Neural progenitor cell (in vitro differentiated cells): ENCODE data around the gene SSR3. TPM values are rescaled to one million over a fixed set of nuclear protein-coding genes. Genes with fewer than 3 reads are reported as not detected.

Experiments
- DNase-seq: peaks from one replicate; pipeline ENCODE4 v3.0.0-alpha.2; 2016; ENCODE audit warnings: low spot score
- H2AFZ ChIP-seq: fragments of 200-600 bp; sonication (generic); replicated peaks from 2 replicates; pipeline ENCODE4 v1.6.1; 2016; ENCODE audit warnings: antibody characterized with exemption
- H3F3A ChIP-seq: fragments of 200-600 bp; sonication (generic); 2 replicates; pipeline ENCODE4 v1.6.1; 2016; ENCODE audit warnings: antibody characterized with exemption, low read depth
- H3K27ac ChIP-seq: fragments of 200-600 bp; sonication (generic); 2 replicates; pipeline ENCODE4 v1.5.1; 2016; ENCODE audit warnings: mild to moderate bottlenecking
- H3K27me3 ChIP-seq: fragments of 200-600 bp; sonication (generic); 2 replicates; pipeline ENCODE4 v1.6.1; 2016; ENCODE audit warnings: mild to moderate bottlenecking, moderate library complexity
- H3K36me3 ChIP-seq: fragments of 200-600 bp; sonication (generic); 2 replicates; pipeline ENCODE4 v1.5.1; 2016
- H3K4me1 ChIP-seq: fragments of 200-600 bp; sonication (generic); 2 replicates; pipeline ENCODE4 v1.6.1; 2016; ENCODE audit warnings: mixed run types
- H3K4me2 ChIP-seq: fragments of 200-600 bp; sonication (generic); 2 replicates; pipeline ENCODE4 v1.6.1; 2016
- H3K4me3 ChIP-seq: fragments of 200-600 bp; sonication (generic); 2 replicates; pipeline ENCODE4 v1.5.1; 2016
- H3K79me2 ChIP-seq: fragments of 200-600 bp; sonication (generic); 2 replicates; pipeline ENCODE4 v1.6.1; 2016; ENCODE audit warnings: low read depth
- H3K9ac ChIP-seq: fragments of 200-600 bp; sonication (generic); 2 replicates; pipeline ENCODE4 v1.6.1; 2016
- H3K9me3 ChIP-seq: fragments of 200-600 bp; sonication (generic); 2 replicates; pipeline ENCODE4 v1.5.1; 2016; ENCODE audit warnings: low read depth
- H4K20me1 ChIP-seq: fragments of 200-600 bp; sonication (generic); 2 replicates; pipeline ENCODE4 v1.6.1; 2016; ENCODE audit warnings: low read depth
- H3K27ac Mint-ChIP-seq: 3 replicates; pipeline ENCODE4 v1.8.0; 2021; ENCODE audit warnings: mixed read lengths
- H3K27me3 Mint-ChIP-seq: 2 replicates; pipeline ENCODE4 v1.8.0; 2022; ENCODE audit warnings: low read depth, mild to moderate bottlenecking, inconsistent platforms, moderate library complexity, mixed read lengths; ENCODE audit not compliant: insufficient read depth
- H3K36me3 Mint-ChIP-seq: 3 replicates; pipeline ENCODE4 v1.8.0; 2021; ENCODE audit warnings: mixed read lengths
- H3K4me1 Mint-ChIP-seq: 3 replicates; pipeline ENCODE4 v1.8.0; 2021; ENCODE audit warnings: mixed read lengths
- H3K4me3 Mint-ChIP-seq: 3 replicates; pipeline ENCODE4 v1.8.0; 2021; ENCODE audit warnings: mild to moderate bottlenecking, moderate library complexity, mixed read lengths
- H3K9me3 Mint-ChIP-seq: 3 replicates; pipeline ENCODE4 v1.8.0; 2020; ENCODE audit warnings: mixed read lengths
- EZH2 ChIP-seq: fragments of 200-600 bp; sonication (generic); IDR thresholded peaks from 2 replicates; pipeline ENCODE4 v1.6.1; 2017; ENCODE audit warnings: antibody characterized with exemption, mild to moderate bottlenecking, moderate library complexity
- EZH2phosphoT487 ChIP-seq: fragments of 200-600 bp; sonication (generic); IDR thresholded peaks from 2 replicates; pipeline ENCODE4 v1.6.1; 2017; ENCODE audit warnings: antibody characterized with exemption
- total RNA-seq: library from RNA; depleted of rRNA; stranded (reverse); fragments of >200 nt; gene quantifications from 2 replicates; pipeline ENCODE4 v1.2.3, GENCODE V29; 2015; ENCODE audit warnings: low replicate concordance
- TF ChIP-seq, protein P1 (sequence below): fragments of 200-600 bp; sonication (generic); IDR thresholded peaks from 2 replicates; pipeline ENCODE4 v1.5.1; 2017; ENCODE audit warnings: antibody characterized with exemption, mild to moderate bottlenecking

The SSR3 gene
- total RNA-seq, 1 donor from 2014 or later, result 142 TPM

DNA sequence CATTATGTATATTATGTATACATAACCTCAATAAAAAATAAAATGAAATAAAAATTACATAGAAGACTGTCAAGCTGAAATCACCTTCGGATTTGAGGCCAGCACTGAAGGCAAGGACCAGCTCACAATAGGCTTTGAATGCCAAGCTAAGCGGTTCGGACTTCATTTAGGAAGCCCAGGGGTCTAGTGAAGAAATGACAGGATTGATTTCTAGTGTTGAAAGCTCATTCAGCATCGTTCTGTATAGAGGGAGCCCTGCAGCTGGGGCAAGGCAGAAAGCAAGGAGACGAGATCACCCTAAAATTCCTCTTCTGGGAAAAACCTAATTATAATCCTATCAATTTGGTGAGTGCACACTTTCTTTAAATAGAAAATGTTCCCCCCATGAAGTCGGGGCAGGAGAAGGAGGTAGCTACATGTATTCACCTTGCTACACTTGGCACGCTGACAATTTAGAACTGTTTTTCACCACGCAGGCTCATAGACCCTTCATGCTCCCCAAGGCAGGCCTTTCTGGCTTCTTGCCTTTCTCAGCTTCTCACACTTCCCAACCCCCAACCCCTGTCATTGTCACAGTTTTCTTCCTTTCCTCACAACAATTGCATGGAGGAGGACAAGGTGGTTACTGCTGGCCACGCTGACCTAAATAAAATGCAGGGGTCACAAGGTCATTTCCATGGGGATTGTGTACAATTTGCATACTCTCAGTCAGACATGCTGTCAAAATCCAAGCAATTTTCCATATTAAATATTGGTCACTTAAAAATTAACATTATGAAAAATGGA lies 44.4 kb upstream of the SSR3 start:
- peaks cover 10% of the 10 kb centered on the region for H3K4me1 ChIP-seq
- peak; percentile 9 for DNase-seq
- no peak overlapping the region for H3K27ac ChIP-seq
- H3K27me3 Mint-ChIP-seq, result no peaks in the 10 kb centered on the region
- TF ChIP-seq EZH2 (no peak), EZH2phosphoT487 (no peak)
- TF ChIP-seq, protein P1, sequence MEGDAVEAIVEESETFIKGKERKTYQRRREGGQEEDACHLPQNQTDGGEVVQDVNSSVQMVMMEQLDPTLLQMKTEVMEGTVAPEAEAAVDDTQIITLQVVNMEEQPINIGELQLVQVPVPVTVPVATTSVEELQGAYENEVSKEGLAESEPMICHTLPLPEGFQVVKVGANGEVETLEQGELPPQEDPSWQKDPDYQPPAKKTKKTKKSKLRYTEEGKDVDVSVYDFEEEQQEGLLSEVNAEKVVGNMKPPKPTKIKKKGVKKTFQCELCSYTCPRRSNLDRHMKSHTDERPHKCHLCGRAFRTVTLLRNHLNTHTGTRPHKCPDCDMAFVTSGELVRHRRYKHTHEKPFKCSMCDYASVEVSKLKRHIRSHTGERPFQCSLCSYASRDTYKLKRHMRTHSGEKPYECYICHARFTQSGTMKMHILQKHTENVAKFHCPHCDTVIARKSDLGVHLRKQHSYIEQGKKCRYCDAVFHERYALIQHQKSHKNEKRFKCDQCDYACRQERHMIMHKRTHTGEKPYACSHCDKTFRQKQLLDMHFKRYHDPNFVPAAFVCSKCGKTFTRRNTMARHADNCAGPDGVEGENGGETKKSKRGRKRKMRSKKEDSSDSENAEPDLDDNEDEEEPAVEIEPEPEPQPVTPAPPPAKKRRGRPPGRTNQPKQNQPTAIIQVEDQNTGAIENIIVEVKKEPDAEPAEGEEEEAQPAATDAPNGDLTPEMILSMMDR, result no peak
- no peak overlapping the region for H3K4me3 Mint-ChIP-seq
- H3K27me3 ChIP-seq, result no peaks in the 10 kb centered on the region
- no peak overlapping the region for H3K4me3 ChIP-seq
- no peak overlapping the region for H3K9ac ChIP-seq
- H3K4me2 ChIP-seq, result no peak overlapping the region
- no peaks in the 10 kb centered on the region for H3K9me3 ChIP-seq
- H3F3A ChIP-seq, result no peaks in the 10 kb centered on the region
- H3K27ac Mint-ChIP-seq, result peak overlapping the region; percentile 43
- H2AFZ ChIP-seq, result no peak overlapping the region
- H3K36me3 Mint-ChIP-seq, result no peaks in the 10 kb centered on the region
- H4K20me1 ChIP-seq, result no peaks in the 10 kb centered on the region
- H3K36me3 ChIP-seq, result no peaks in the 10 kb centered on the region
- peaks cover 21% of the 10 kb centered on the region for H3K4me1 Mint-ChIP-seq
- H3K9me3 Mint-ChIP-seq, result no peaks in the 10 kb centered on the region
- no peaks in the 10 kb centered on the region for H3K79me2 ChIP-seq

DNA sequence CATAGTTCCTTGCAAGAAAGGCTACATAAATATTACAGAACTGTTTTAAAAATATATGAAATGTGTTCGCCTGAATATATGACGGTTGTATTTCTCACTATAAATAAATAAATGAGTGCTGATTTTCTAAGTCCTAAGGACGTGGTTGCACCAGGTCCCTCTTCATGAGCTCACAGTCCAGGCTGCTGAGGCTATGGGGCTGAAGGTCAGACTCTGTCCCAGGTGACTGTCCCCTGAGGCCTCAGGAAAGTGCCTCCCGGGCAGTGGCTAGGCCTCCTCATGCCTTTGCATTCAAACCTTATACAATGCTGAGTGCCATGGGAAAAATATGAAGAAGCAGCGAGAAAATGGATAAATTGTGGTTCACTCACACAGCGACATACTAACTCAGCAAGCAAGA lies 43.5 kb upstream of the SSR3 start:
- Histone ChIP-seq H3K4me1 (peaks cover 19% of the 10 kb centered on the region), H3K27me3 (no peaks in the 10 kb centered on the region), H4K20me1 (no peaks in the 10 kb centered on the region), H3K9me3 (no peaks in the 10 kb centered on the region), H3K4me2 (no peak overlapping the region), H2AFZ (no peak overlapping the region), H3K79me2 (no peaks in the 10 kb centered on the region), H3K36me3 (no peaks in the 10 kb centered on the region), H3F3A (no peaks in the 10 kb centered on the region), H3K27ac (no peak overlapping the region), H3K4me3 (no peak overlapping the region), H3K9ac (no peak overlapping the region)
- no peaks in the 10 kb centered on the region for H3K27me3 Mint-ChIP-seq
- no peak overlapping the region for H3K4me3 Mint-ChIP-seq
- no peaks in the 10 kb centered on the region for H3K36me3 Mint-ChIP-seq
- H3K9me3 Mint-ChIP-seq, result no peaks in the 10 kb centered on the region
- H3K4me1 Mint-ChIP-seq, result peaks cover 23% of the 10 kb centered on the region
- TF ChIP-seq, protein P1, result no peak
- no peak for TF ChIP-seq EZH2
- no peak for TF ChIP-seq EZH2phosphoT487
- peak overlapping the region; percentile 65 for H3K27ac Mint-ChIP-seq
- DNase-seq, result no peak

DNA sequence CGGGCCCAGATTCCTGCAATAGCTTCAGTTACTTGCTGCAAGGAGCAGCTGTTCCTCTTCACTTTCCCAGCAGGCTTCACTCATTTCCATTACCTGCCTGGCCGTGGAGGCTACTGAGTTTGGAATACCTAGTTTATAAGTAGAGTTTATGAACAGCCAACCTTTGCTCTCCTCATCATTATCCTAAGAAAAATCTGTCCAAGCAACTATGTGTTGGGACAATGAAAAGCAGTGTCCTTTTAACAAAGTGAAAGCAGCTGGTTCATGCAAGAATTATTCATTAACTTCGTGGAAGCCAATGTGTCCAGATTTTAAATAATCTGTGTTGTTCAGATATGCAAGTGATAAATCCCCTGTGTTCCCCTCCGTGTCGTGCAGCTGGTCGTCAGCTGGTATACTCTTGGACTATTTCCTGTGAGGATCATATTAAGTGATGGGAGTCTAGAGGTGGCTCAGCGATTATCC lies 39.3 kb upstream of the SSR3 start:
- no peak overlapping the region for H3K4me2 ChIP-seq
- peaks cover 16% of the 10 kb centered on the region for H3K4me1 ChIP-seq
- H2AFZ ChIP-seq, result peak overlapping the region; percentile 12
- H3K27ac Mint-ChIP-seq, result no peak overlapping the region
- H3K4me1 Mint-ChIP-seq, result peaks cover 16% of the 10 kb centered on the region
- peaks cover 2% of the 10 kb centered on the region for H3K27me3 Mint-ChIP-seq
- no peaks in the 10 kb centered on the region for H3K27me3 ChIP-seq
- H3K4me3 ChIP-seq, result no peak overlapping the region
- peak overlapping the region; percentile 20 for H3K4me3 Mint-ChIP-seq
- no peak overlapping the region for H3K27ac ChIP-seq
- TF ChIP-seq, protein P1, result no peak
- TF ChIP-seq EZH2phosphoT487, result no peak
- no peak for TF ChIP-seq EZH2
- H3K9me3 Mint-ChIP-seq, result peaks cover 8% of the 10 kb centered on the region
- no peaks in the 10 kb centered on the region for H3K36me3 ChIP-seq
- H3K36me3 Mint-ChIP-seq, result no peaks in the 10 kb centered on the region
- H3K9me3 ChIP-seq, result no peaks in the 10 kb centered on the region
- DNase-seq, result no peak
- no peaks in the 10 kb centered on the region for H3F3A ChIP-seq
- no peaks in the 10 kb centered on the region for H4K20me1 ChIP-seq
- H3K79me2 ChIP-seq, result no peaks in the 10 kb centered on the region
- H3K9ac ChIP-seq, result no peak overlapping the region
